GM10847 (cell line): Measurements from ENCODE around the gene CALR3.

Experiments used
- POLR2A ChIP-seq: IDR thresholded peaks from 2 replicates; pipeline ENCODE4 v1.6.1; 2011; ENCODE audit not compliant: insufficient read length; ENCODE audit errors: extremely low read depth

Gene CALR3

GRCh38 chr19:16470911-16471811 is 24.8 kb downstream of the CALR3 start:
- TF ChIP-seq POLR2A = no peak

GRCh38 chr19:16470541-16470910 is 25.4 kb downstream of the CALR3 start:
- TF ChIP-seq POLR2A = no peak

- no peak for TF ChIP-seq POLR2A
Observed at GRCh38 chr19:16467581-16467980, 28.4 kb downstream of the CALR3 start.

GRCh38 chr19:16465239-16465638 is 30.7 kb downstream of the CALR3 start:
- TF ChIP-seq POLR2A = no peak

GRCh38 chr19:16463991-16464575 is 31.9 kb downstream of the CALR3 start:
- TF ChIP-seq POLR2A = no peak

GRCh38 chr19:16463341-16463990 is 32.5 kb downstream of the CALR3 start:
- TF ChIP-seq POLR2A = no peak

- TF ChIP-seq POLR2A = no peak
Observed at GRCh38 chr19:16462757-16463250, 33.2 kb downstream of the CALR3 start.

GRCh38 chr19:16461630-16462051 is 34.3 kb downstream of the CALR3 start:
- no peak for TF ChIP-seq POLR2A

- no peak for TF ChIP-seq POLR2A
Observed at GRCh38 chr19:16460454-16460853, 35.5 kb downstream of the CALR3 start.

- no peak for TF ChIP-seq POLR2A
Observed at GRCh38 chr19:16459680-16460079, 36.3 kb downstream of the CALR3 start.

- TF ChIP-seq POLR2A = no peak
Observed at GRCh38 chr19:16458391-16459341, 37.3 kb downstream of the CALR3 start.

GRCh38 chr19:16457954-16458331 is 38.0 kb downstream of the CALR3 start:
- TF ChIP-seq POLR2A = no peak

GRCh38 chr19:16457195-16457953 is 38.6 kb downstream of the CALR3 start:
- no peak for TF ChIP-seq POLR2A

GRCh38 chr19:16456652-16457194 is 39.2 kb downstream of the CALR3 start:
- no peak for TF ChIP-seq POLR2A

GRCh38 chr19:16455489-16455888 is 40.5 kb downstream of the CALR3 start:
- no peak for TF ChIP-seq POLR2A
